Measurements from ENCODE around the gene PCK1.

- TF ChIP-seq POLR2AphosphoS5 (IDR thresholded peaks at IDR 0.05; ENCODE audit: insufficient read depth, low read depth, low read length) (no peak), EZH2 (IDR thresholded peaks at IDR 0.05; ENCODE audit: borderline replicate concordance, low read depth, low read length, severe bottlenecking) (no peak), MYC (IDR thresholded peaks at IDR 0.05; ENCODE audit: low read depth, low read length) (no peak), POLR2A (IDR thresholded peaks at IDR 0.05; ENCODE audit: low read depth, low read length) (no peak), JUN (IDR thresholded peaks at IDR 0.05; ENCODE audit: borderline replicate concordance, insufficient read depth, insufficient read length, low read depth) (no peak), GATA2 (IDR thresholded peaks at IDR 0.05; ENCODE audit: insufficient read depth, insufficient read length, low read depth, low read length) (no peak), FOS (IDR thresholded peaks at IDR 0.05; ENCODE audit: borderline replicate concordance, insufficient read depth, low read length) (no peak)
- TF ChIP-seq, protein P1, sequence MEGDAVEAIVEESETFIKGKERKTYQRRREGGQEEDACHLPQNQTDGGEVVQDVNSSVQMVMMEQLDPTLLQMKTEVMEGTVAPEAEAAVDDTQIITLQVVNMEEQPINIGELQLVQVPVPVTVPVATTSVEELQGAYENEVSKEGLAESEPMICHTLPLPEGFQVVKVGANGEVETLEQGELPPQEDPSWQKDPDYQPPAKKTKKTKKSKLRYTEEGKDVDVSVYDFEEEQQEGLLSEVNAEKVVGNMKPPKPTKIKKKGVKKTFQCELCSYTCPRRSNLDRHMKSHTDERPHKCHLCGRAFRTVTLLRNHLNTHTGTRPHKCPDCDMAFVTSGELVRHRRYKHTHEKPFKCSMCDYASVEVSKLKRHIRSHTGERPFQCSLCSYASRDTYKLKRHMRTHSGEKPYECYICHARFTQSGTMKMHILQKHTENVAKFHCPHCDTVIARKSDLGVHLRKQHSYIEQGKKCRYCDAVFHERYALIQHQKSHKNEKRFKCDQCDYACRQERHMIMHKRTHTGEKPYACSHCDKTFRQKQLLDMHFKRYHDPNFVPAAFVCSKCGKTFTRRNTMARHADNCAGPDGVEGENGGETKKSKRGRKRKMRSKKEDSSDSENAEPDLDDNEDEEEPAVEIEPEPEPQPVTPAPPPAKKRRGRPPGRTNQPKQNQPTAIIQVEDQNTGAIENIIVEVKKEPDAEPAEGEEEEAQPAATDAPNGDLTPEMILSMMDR (IDR thresholded peaks at IDR 0.05; ENCODE audit: extremely low read depth in 1 of 2, insufficient read depth in 1 of 2, low read depth in 1 of 2, low read length in 2 of 2) = no peak
- TF ChIP-seq, protein P2, sequence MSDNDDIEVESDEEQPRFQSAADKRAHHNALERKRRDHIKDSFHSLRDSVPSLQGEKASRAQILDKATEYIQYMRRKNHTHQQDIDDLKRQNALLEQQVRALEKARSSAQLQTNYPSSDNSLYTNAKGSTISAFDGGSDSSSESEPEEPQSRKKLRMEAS (IDR thresholded peaks at IDR 0.05; ENCODE audit: insufficient read depth, insufficient read length) = no peak
Observed at GRCh38 chr20:57589123-57589727, 28.3 kb downstream of the PCK1 start.

Measured in endothelial cell of umbilical vein (primary cell).